GM12878 (cell line): ENCODE data around the gene GTF2A1. TPM values are rescaled to one million over a fixed set of nuclear protein-coding genes. Genes with fewer than 3 reads are reported as not detected.
A peak's percentile ranks its signal among the peaks of the same experiment; 100 is the strongest.

Experiments used
- polyA plus RNA-seq, 11 experiments: library from polyadenylated mRNA; depleted of rRNA in 4 of 11; unstranded in 6 of 11; stranded (reverse) in 5 of 11; fragments of >200 nt; fragmentation: Nextera tagmentation in 4 of 11; fragmentation: Illumina TruSeq in 1 of 11; extraction: Ambion mirVana in 4 of 11; extraction: Trizol in 1 of 11; gene quantifications; 1 replicate in 1 of 11; 2 replicates in 10 of 11; pipeline versions ENCODE4 v1.2.1 to v1.2.3, GENCODE V29; 2011 to 2016; ENCODE audit warnings: inconsistent platforms in 2 of 11, missing spikeins in 2 of 11, low read depth in 1 of 11
- small RNA-seq: library from RNA; depleted of rRNA; stranded (forward); fragments of <200 nt; gene quantifications from one replicate; pipeline ENCODE3, GENCODE V24; 2014
- total RNA-seq, 4 experiments: library from RNA; depleted of rRNA in 3 of 4; stranded (reverse); fragments of >200 nt in 3 of 4; fragmentation: Illumina TruSeq in 1 of 4; extraction: Trizol in 1 of 4; gene quantifications; 2 replicates each; pipeline versions ENCODE4 v1.2.1 to v1.2.3, GENCODE V29; 2013 to 2021

Gene GTF2A1
- total and polyA plus RNA-seq, 10 of the 15 experiments (the other 5 are each of a cell fraction or from before 2014, with no cell fraction given): 2.5 to 28.7 (median 14.9) TPM

Small RNAs within 50 kb of the gene (small RNA-seq; reads per million reads assigned to genes)
- not detected for gene DYNLL1P1
- gene SNORA79: 4.9 reads per million, percentile 87 among the genes with 10 or more reads in this experiment

Other genes starting within 250 kb of the GTF2A1 start
- not detected in 2 replicates for gene STON2, start 179.4 kb upstream of the GTF2A1 start, total RNA-seq (2014; rRNA removed)
- gene STON2, start 179.4 kb upstream of the GTF2A1 start, total RNA-seq (2014; rRNA removed; fragmentation: Illumina TruSeq; extraction: Trizol): not detected in 2 replicates
- 0.13 and 0.29 TPM in 2 replicates for gene STON2, start 179.4 kb upstream of the GTF2A1 start, total RNA-seq (2021)
- gene STON2, start 179.4 kb upstream of the GTF2A1 start, polyA plus RNA-seq (2011; rRNA removed): not detected in 2 replicates
- gene STON2, start 179.4 kb upstream of the GTF2A1 start, polyA plus RNA-seq (2014; fragmentation: Illumina TruSeq; extraction: Trizol): 0.03 TPM in 1 of 2 replicates, not detected in the other
- gene STON2, start 179.4 kb upstream of the GTF2A1 start, polyA plus RNA-seq (2014; fragmentation: Nextera tagmentation; extraction: Ambion mirVana): under 1 TPM in 1 of 2 experiments, not detected in 1; 0.03 TPM
- gene STON2, start 179.4 kb upstream of the GTF2A1 start, polyA plus RNA-seq (2014; rRNA removed): not detected in 2 replicates
- gene STON2, start 179.4 kb upstream of the GTF2A1 start, polyA plus RNA-seq (2016; fragmentation: Nextera tagmentation; extraction: Ambion mirVana): not detected